ENCODE measurements around the gene APOBEC2. TPM values are rescaled to one million over a fixed set of nuclear protein-coding genes. Genes with fewer than 3 reads are reported as not detected.

Gene APOBEC2
- polyA plus RNA-seq, 2 of the 4 experiments (the other 2 are of a cell fraction) = not detected

- POLR2A ChIA-PET = interaction anchor here (1.1 kb wide), 1 partner anchor 31 kb away, joined by 3 read pairs; the partner anchor contains the start of genes NFYA and OARD1
- ATAC-seq (no peak), FAIRE-seq (no peak), DNase-seq (ENCODE audit: low read depth in 1 of 2, low spot score in 1 of 2) (no peak)
- CTCF ChIA-PET = interaction anchor here (1.3 to 2.3 kb wide), 8 partner anchors 9 to 154 kb away, joined by 3 to 9 read pairs (median 3); no protein-coding TSS in a partner anchor
- peak overlapping the region; percentile 77 for H3K4me2 ChIP-seq
- no peaks in the 10 kb centered on the region for H3K9me3 ChIP-seq
- peak overlapping the region; percentile 65 to 91 for H3K27ac ChIP-seq
- TF ChIP-seq JUN (IDR thresholded peaks at IDR 0.05) (no peak), FOSL2 (IDR thresholded peaks at IDR 0.05) (no peak), FOSL2 (CRISPR knock-in tag; IDR thresholded peaks at IDR 0.05) (no peak), CBX8 (IDR thresholded peaks at IDR 0.05) (no peak), TFCP2L1 (CRISPR knock-in tag; IDR thresholded peaks at IDR 0.05) (no peak), HOXB13 (CRISPR knock-in tag; IDR thresholded peaks at IDR 0.05; ENCODE audit: low read depth) (no peak), HMGXB4 (CRISPR knock-in tag; IDR thresholded peaks at IDR 0.05; ENCODE audit: borderline replicate concordance) (no peak), GATA3 (IDR thresholded peaks at IDR 0.05; ENCODE audit: borderline replicate concordance) (no peak), MYC (IDR thresholded peaks at IDR 0.05; ENCODE audit: borderline replicate concordance, low read length) (no peak), NR3C1 (IDR thresholded peaks at IDR 0.05) (no peak), BHLHE40 (IDR thresholded peaks at IDR 0.05; ENCODE audit: low read depth, low read length) (no peak), EHF (CRISPR knock-in tag; IDR thresholded peaks at IDR 0.05) (no peak)
- TF ChIP-seq, protein P1, sequence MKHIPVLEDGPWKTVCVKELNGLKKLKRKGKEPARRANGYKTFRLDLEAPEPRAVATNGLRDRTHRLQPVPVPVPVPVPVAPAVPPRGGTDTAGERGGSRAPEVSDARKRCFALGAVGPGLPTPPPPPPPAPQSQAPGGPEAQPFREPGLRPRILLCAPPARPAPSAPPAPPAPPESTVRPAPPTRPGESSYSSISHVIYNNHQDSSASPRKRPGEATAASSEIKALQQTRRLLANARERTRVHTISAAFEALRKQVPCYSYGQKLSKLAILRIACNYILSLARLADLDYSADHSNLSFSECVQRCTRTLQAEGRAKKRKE (CRISPR knock-in tag; IDR thresholded peaks at IDR 0.05; ENCODE audit: low read depth) = no peak
- H3K4me3 ChIP-seq = no peak overlapping the region
- WGBS (ENCODE audit: missing lambda C conversion rate) = no CpG with 5 or more reads among the region's 1 CpG
- H3K4me1 ChIP-seq = peaks cover 47% of the 10 kb centered on the region
Observed at GRCh38 chr6:41040940-41041536, 12.0 kb upstream of the APOBEC2 start.

GRCh38 chr6:41042226-41043055 lies 10.6 kb upstream of the APOBEC2 start, which contains the start of gene TSPO2:
Gene TSPO2 (plus strand): TSS chr6:41042467. CDS start chr6:41042986, 519 bp downstream.
- peak within 1 kb of the TSS; percentile 77 for H3K4me2 ChIP-seq
- ATAC-seq = no peak
- 90% methylated on average over 10 of the region's 10 CpGs for WGBS (ENCODE audit: missing lambda C conversion rate)
- peak within 1 kb of the TSS; percentile 65 to 91; a peak in 4 of 6 replicates for H3K27ac ChIP-seq
- no peak for FAIRE-seq
- peaks cover 33% of the 10 kb centered on the region for H3K4me1 ChIP-seq
- TF ChIP-seq SREBF2 (IDR thresholded peaks at IDR 0.05) (no peak), CBX2 (IDR thresholded peaks at IDR 0.05; ENCODE audit: borderline replicate concordance, low read depth) (no peak), HOXB13 (CRISPR knock-in tag; IDR thresholded peaks at IDR 0.05; ENCODE audit: low read depth) (no peak), MAFK (IDR thresholded peaks at IDR 0.05; ENCODE audit: partially characterized antibody) (no peak), USF2 (IDR thresholded peaks at IDR 0.05) (no peak), ESRRA (IDR thresholded peaks at IDR 0.05; ENCODE audit: borderline replicate concordance, low read length) (no peak), CHD4 (IDR thresholded peaks at IDR 0.05; ENCODE audit: borderline replicate concordance) (no peak), FOSB (CRISPR knock-in tag; IDR thresholded peaks at IDR 0.05) (no peak), CBX8 (IDR thresholded peaks at IDR 0.05) (no peak), GATA3 (IDR thresholded peaks at IDR 0.05; ENCODE audit: borderline replicate concordance) (no peak), BHLHE40 (IDR thresholded peaks at IDR 0.05; ENCODE audit: low read depth, low read length) (no peak), KDM1A (IDR thresholded peaks at IDR 0.05; ENCODE audit: low read depth) (no peak), MAX (IDR thresholded peaks at IDR 0.05) (no peak), BCL3 (IDR thresholded peaks at IDR 0.05) (no peak), RAD21 (conservative IDR thresholded peaks at IDR 0.05 in 1 of 2, IDR thresholded peaks at IDR 0.05 in 1 of 2) (no peak), RFX5 (IDR thresholded peaks at IDR 0.05) (no peak)
- no peaks in the 10 kb centered on the region for H3K9me3 ChIP-seq
- ChIA-PET POLR2A (no interaction called here), CTCF (interaction anchor here (0.6 to 0.8 kb wide), 3 partner anchors 14 to 1894 kb away, joined by 3 to 4 read pairs (median 3); no protein-coding TSS in a partner anchor)
- DNase-seq (ENCODE audit: low read depth in 1 of 2, low spot score in 1 of 2) = no peak
- H3K4me3 ChIP-seq = no peak within 1 kb of the TSS
